Raji (cell line): Measurements from ENCODE around the gene KCNG4.

ENCODE experiments used
- POLR2A ChIP-seq: IDR thresholded peaks from 2 replicates; pipeline ENCODE4 v1.6.1; 2011; ENCODE audit warnings: low read depth, low read length, control low read depth; ENCODE audit not compliant: insufficient read depth

Gene KCNG4

DNA sequence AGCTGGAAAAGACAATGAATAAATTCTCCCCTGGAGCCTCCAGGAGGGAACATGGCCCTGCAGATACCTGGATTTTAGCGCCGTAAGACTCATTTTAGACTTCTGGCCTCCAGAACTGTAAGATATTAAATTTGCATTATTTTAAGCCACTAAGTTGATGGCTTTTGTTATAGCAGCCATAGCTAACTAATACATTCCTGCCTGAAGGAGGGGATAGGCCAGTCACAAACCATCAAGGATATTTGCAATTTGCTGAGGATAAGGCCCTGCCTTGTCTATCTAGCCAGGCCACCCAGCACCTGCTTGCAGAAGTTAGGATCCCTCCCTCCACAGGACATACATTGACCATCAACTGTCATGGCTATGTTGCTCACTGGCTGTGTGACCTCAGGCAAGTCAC is 4.9 kb upstream of the KCNG4 start:
- TF ChIP-seq POLR2A, result no peak

DNA sequence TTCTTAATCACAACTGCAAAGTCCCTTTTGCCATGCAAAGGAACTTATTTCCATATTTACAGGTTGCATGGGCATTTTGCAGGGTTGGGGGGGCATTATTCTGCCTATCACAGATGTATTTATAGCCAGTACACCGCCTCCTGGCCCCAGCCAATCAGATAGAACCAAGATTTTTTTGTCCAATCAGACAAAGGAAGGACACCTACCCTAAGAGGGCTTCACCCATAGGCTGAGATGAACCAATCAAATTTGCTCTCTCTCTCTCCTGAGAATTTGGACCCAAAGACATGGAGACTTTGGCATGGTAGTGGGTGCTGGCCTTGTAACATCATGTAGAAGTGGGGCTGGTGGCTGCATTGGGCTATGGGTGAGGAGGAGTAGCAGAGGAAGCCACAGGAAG is 3.9 kb upstream of the KCNG4 start:
- TF ChIP-seq POLR2A, result no peak

DNA sequence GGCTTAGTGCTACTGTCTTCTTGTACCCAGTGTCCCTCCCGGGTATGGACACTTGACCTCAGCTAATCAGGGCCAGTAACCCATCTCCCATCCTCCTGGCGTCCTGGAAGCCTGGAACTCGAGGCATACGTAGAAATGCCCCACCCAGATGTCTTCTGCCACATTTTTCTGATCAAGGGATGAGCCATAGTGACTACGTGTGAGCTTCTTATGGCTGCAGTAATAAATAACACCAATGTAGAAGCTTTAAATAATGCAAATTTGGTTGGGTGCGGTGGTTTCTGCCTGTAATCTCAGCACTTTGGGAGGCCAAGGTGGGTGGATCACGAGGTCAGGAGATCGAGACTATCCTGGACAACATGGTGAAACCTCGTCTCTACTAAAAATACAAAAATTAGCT is 3.0 kb upstream of the KCNG4 start:
- no peak for TF ChIP-seq POLR2A

DNA sequence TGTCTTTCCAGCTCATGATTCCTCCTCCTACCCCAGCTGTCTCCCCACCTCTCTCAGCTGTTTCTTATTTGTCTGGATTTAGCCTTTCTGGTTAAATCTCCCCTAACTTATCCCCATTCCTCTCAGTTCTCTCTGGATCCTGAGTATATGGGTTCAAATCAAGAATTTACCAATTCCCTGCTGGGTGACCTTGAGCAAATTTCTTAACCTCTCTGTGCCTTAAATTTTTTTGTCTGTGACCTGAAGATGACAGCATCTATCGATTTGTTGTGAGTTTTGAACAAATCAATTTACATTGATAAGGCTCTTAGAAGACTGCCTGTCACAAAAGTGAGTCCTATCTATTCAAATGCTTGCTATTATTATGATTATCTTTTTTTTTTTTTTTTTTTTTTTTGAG is 2.0 kb upstream of the KCNG4 start:
- no peak for TF ChIP-seq POLR2A

DNA sequence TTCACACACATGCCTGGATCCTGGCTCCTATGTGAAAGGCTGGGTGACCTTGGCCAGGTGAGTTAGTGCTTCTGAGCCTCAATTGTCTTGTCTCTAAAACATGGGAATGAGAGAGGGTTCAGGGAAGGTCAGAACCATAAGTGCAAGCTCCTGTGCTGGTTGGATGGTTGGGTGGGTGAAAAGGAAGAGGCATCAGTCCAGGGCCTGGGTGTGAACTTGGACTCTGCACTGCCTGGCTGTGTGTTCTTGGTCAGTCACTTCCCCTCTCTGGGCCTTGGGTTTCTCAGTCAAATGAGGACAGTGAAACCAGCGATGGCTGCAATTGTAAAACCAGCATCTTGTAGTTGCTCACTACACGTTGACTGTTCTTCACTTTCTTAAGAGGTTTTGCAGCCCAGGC is 643 bp upstream of the KCNG4 start:
- no peak for TF ChIP-seq POLR2A

DNA sequence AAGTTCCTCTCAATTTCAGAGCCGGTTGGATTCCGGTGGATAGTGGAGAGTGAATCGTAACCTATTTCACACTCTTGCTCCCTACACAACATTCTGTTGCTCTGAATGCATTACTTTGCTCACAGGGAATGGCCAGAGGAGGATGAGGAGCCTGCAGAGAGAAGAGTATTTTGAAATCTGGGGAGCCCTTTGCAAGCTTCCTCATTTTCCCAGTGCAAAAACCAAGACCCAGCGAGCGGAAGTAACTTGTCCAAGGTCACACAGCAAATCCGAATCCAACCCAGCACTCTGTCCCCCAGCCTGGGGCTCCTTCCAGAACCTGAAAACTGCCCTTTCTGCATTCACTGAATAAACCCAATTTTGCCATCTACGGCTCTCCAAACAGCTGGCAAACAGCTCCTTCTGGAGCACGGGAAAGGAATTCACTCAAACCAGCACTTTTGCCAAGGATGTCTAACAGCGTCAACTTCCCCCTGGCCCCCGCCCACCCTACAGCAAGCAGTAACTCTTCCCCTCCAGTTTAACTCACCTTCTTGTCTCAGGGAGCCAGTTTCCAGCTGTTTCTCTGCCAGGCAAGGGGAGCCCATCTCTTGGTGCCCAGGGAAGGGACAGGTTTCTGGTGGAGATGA is 557 bp downstream of the KCNG4 start:
- no peak for TF ChIP-seq POLR2A

DNA sequence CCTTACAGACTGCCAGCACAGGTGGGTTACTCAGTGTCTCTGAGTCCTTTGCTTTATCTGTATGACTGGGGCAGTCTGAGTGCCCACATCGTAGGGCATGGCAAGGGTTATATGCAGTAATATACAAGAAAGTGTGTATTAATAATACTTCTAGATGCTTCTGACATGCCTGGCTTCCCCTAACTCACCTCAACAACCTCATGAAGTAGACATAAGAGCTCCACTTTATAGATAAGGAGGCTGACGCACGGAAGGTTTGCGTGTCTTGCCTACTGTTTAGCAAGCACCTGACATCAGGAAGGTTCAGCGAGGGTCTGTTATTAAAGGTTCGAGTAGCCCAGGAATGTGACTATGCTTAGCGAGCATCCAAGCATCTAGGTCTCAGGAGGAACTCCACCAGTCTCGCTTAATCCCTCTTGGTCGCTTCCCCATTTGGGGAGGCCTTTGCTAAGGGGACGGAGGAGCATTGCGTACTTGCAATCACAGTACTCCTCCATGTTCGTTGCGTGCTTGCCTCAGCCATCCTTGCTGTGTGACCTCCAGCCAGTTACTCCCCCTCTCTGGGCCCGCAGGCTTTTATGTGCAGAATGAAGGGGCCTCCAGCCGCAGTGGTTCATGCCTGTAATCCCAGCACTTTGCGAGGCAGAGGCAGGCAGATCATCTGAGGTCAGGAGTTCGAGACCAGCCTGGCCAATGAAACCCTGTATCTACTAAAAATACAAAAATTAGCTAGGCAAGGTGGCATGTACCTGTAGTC is 1.6 kb downstream of the KCNG4 start:
- no peak for TF ChIP-seq POLR2A

DNA sequence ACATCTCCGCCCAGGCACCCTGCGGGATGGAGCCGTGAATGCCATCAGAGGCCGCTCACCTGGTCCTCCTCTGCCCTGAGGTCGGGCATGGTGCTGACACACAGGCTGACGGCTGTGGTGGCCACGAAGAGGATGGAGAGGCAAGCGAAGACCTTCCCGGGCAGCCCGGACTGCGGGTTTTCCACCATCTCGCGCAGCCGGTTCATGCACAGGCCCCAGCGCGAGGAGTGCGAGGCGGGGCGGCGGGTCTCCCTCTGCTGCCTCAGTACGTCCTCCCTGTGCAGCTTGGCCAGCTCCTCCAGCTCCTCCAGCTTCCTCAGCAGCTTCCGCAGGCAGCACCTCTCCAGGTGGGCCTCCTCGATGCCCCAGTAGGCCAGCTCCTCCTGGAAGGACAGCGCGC is 3.1 kb downstream of the KCNG4 start:
- TF ChIP-seq POLR2A, result no peak

DNA sequence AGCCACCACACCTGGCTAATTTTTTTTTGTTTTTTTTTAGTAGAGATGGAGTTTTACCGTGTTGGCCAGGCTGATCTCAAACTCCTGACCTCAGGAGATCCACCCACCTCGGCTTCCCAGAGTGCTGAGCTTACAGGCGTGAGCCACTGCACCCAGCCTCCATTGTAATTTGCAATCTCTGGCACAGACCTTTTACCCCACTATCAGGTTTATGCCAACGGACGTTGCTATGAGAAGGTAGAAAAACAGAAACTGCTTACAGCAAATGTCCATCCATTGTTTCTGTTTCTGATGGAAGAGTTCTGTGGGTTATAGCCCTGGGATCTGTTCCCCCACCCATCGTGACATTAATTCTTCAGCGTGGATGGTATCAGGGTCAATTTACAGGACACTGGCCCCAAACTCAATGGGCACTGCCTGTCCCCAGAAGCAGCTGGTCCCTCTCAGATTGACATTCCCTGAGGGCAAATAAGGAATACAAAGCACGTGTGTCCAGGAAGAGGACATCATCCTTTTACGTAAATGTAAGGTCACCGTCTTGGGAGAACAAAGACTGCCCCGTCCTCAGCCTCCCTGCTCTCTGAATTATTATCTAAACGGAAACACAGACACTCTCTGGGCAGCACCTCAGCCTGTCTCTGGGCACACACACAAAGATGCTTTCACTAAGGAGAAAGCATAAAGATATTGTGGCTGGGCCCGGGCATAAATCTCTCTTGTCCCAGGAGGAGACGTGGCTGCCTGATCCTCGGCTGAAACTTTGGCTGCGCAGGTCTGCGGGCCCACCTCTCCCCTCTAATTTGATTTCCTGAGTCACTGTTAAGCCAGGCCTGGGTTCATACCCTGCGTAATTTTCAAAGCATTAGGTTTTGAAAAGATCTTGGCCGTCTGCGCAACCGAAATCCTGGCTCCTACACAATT is 5.2 kb downstream of the KCNG4 start:
- TF ChIP-seq POLR2A, result no peak

DNA sequence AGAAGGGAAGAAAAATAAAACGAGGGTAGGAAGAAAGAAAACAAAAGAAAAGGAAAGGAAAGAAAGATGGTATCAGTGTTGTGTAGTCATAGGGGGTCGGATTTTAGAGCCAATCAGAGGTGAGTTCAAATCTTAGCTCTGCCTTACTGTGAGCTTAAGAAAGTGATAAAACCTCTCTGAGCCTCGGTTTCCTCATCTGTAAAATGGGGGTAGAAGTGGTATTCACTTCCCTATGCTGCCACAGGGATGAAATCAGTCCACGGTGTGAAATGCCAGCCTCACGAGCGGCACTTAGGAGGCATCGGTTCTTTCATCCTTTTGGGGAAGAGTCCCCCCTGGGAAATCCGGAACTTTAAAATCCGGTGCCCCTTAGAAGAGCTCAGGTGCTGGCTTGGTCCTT is 6.1 kb downstream of the KCNG4 start:
- no peak for TF ChIP-seq POLR2A

DNA sequence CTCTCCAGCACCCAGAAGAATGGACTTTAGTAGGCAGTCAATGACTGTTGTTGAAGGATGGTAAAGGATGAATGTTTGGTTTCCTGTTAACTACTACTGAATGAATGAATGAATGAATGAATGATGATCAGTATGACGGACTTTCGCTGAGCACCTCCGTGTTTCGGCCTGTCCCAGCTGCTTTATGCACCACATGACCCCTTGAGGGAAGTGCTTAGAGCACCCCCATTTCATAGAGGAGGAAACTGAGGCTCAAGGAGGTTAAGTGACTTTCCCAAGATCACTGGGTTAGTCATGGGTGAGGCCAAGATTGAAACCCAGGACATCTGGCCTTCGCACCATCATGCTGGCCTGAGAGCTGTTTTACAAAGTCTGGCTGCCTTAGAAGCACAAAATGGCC is 6.8 kb downstream of the KCNG4 start:
- TF ChIP-seq POLR2A, result no peak

DNA sequence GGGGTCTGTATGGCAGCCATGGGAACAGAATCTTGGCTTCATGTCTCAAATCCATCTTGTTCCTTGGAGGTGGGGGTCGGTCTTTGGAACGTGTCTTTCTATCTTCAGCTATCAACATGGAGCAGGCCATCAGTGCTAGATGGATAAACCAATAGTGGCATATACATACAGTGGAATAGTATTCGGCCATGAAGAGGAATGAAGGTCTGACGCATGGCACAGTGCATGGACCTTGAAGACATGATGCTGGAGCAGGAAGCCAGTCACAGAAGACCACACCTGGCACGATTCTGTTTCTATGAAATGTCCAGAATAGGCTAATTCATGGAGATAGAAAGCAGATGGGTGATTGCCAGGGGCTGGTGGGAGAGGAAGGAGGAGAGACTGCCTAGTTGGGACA is 7.8 kb downstream of the KCNG4 start:
- TF ChIP-seq POLR2A, result no peak

DNA sequence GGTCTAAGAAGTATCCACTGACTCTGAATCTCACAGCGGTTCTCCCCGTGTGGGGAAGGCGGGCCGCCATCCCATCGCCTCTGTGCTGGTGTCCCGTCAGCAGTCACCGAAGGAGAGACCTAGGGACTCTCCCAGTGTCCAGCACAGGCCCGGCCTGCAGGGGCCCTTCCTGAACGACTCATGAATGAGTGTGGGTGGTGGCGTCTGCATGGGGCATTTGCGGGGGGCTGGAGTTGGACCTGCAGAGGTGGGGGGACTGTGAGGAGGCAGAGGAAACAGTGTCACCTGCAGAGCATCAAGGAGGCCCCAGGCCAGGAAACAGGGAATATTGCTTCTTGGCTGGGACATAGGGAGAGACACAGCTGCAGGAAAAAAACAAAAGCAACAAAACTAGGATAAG is 10.3 kb downstream of the KCNG4 start:
- TF ChIP-seq POLR2A, result no peak

DNA sequence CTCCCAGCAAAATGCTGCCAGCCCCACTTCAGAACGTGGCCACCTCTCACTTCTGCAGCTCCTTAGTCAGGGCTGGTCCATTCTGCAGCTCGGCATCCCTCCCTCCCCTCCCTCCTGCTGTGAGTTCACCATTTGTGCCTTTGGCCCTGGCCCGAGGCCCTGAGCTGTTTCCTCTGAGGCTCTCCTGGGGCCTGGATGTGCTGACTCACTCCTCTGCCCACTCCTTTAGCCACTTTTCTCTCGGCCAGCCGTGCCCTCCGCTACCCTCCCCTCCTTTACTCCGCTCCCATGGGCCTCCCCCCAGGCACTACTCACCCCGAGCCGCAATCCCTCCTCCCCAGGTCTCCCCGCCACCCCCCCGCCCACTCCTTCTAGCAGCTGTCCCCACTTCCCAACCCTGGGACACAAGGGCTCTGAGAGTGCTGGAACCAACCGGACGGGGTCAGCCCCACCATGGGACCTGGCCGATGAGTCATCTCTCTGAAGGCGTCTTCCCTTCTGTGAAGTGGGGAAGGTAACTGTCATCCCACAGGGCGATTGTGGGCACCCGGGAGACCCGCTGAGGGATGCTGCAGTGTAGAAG is 11.5 kb downstream of the KCNG4 start:
- no peak for TF ChIP-seq POLR2A

DNA sequence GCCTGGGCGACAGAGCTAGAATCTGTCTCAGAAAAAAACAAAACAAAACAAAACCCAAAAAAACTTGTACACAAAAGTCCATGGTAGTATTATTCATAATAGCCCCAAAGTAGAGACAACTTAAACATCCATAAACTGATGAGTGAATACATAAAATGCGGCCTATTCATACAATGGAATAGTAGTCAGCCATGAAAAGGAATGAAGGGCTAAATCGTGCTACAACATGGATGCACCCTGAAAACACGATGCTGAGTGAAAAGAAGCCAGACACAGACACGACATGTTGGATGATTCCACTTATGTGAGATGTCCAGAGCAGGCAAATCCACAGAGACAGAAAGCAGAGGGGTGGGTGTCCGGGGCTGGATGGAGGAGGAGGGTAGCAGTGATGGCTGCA is 12.3 kb downstream of the KCNG4 start:
- no peak for TF ChIP-seq POLR2A
